Measurements from ENCODE around the gene SLC9A8.
"Not testable (repeated sequence)": the region's sequence is repeated elsewhere in the genome, so short reads cannot be mapped to it uniquely, and the experiment has no call there.

SLC9A8 gene

GRCh38 chr20:49892817-49893216 is 80.2 kb downstream of the SLC9A8 start:
- peaks cover 12% of the 10 kb centered on the region for H3K36me3 Mint-ChIP-seq (ENCODE audit: low read depth)
- peaks cover 63% of the 10 kb centered on the region for H3K4me1 Mint-ChIP-seq
- no peaks in the 10 kb centered on the region for H3K27me3 Mint-ChIP-seq (ENCODE audit: low read depth, poor library complexity)
- TF ChIP-seq CTCF (IDR thresholded peaks at IDR 0.05): no peak
- peak overlapping the region; percentile 92 for H3K27ac Mint-ChIP-seq
- DNase-seq: no peak
- peak overlapping the region; percentile 57 for H3K4me3 Mint-ChIP-seq
- H3K9me3 Mint-ChIP-seq: peaks cover 13% of the 10 kb centered on the region

- H3K27ac Mint-ChIP-seq: peak overlapping the region; percentile 92
- peaks cover 58% of the 10 kb centered on the region for H3K4me1 Mint-ChIP-seq
Observed at GRCh38 chr20:49893242-49894072, 80.8 kb downstream of the SLC9A8 start.

GRCh38 chr20:49894073-49894470 is 81.4 kb downstream of the SLC9A8 start:
- peak overlapping the region; percentile 81 for H3K27ac Mint-ChIP-seq
- H3K4me1 Mint-ChIP-seq: peaks cover 57% of the 10 kb centered on the region
- H3K36me3 Mint-ChIP-seq (ENCODE audit: low read depth): peaks cover 15% of the 10 kb centered on the region
- peaks cover 24% of the 10 kb centered on the region for H3K9me3 Mint-ChIP-seq
- TF ChIP-seq CTCF (IDR thresholded peaks at IDR 0.05): no peak
- H3K4me3 Mint-ChIP-seq: no peak overlapping the region
- no peak for DNase-seq
- H3K27me3 Mint-ChIP-seq (ENCODE audit: low read depth, poor library complexity): no peaks in the 10 kb centered on the region

More at GRCh38 chr20:49893242-49894072, 80.8 kb downstream of the SLC9A8 start:
- H3K4me3 Mint-ChIP-seq: peak overlapping the region; percentile 57
- DNase-seq: no peak
- no peaks in the 10 kb centered on the region for H3K27me3 Mint-ChIP-seq (ENCODE audit: low read depth, poor library complexity)
- peaks cover 11% of the 10 kb centered on the region for H3K36me3 Mint-ChIP-seq (ENCODE audit: low read depth)
- no peak for TF ChIP-seq CTCF (IDR thresholded peaks at IDR 0.05)
- H3K9me3 Mint-ChIP-seq: peaks cover 18% of the 10 kb centered on the region

- Mint-ChIP-seq H3K36me3 (ENCODE audit: low read depth) (peaks cover 24% of the 10 kb centered on the region), H3K4me1 (peaks cover 53% of the 10 kb centered on the region), H3K9me3 (peaks cover 35% of the 10 kb centered on the region)
- H3K27me3 Mint-ChIP-seq (ENCODE audit: low read depth, poor library complexity); H3K27ac Mint-ChIP-seq; DNase-seq; H3K4me3 Mint-ChIP-seq: not testable (repeated sequence)
Observed at GRCh38 chr20:49895474-49896093, 83.0 kb downstream of the SLC9A8 start.

- H3K36me3 Mint-ChIP-seq (ENCODE audit: low read depth): peaks cover 24% of the 10 kb centered on the region
- no peaks in the 10 kb centered on the region for H3K27me3 Mint-ChIP-seq (ENCODE audit: low read depth, poor library complexity)
- no peak overlapping the region for H3K27ac Mint-ChIP-seq
- H3K9me3 Mint-ChIP-seq: peaks cover 35% of the 10 kb centered on the region
- no peak overlapping the region for H3K4me3 Mint-ChIP-seq
- no peak for TF ChIP-seq CTCF (IDR thresholded peaks at IDR 0.05)
- peaks cover 47% of the 10 kb centered on the region for H3K4me1 Mint-ChIP-seq
- no peak for DNase-seq
Observed at GRCh38 chr20:49896204-49896603, 83.6 kb downstream of the SLC9A8 start.

GRCh38 chr20:49899541-49900383 is 87.1 kb downstream of the SLC9A8 start:
- H3K27ac Mint-ChIP-seq: no peak overlapping the region
- peaks cover 35% of the 10 kb centered on the region for H3K9me3 Mint-ChIP-seq
- H3K36me3 Mint-ChIP-seq (ENCODE audit: low read depth): peaks cover 37% of the 10 kb centered on the region
- peaks cover 16% of the 10 kb centered on the region for H3K4me1 Mint-ChIP-seq
- no peak for TF ChIP-seq CTCF (IDR thresholded peaks at IDR 0.05)
- DNase-seq: no peak
- no peaks in the 10 kb centered on the region for H3K27me3 Mint-ChIP-seq (ENCODE audit: low read depth, poor library complexity)
- no peak overlapping the region for H3K4me3 Mint-ChIP-seq

Data from nephron progenitor cell (in vitro differentiated cells).